Measurements from ENCODE around the gene ASGR1.
"Not testable (repeated sequence)": the region's sequence is repeated elsewhere in the genome, so short reads cannot be mapped to it uniquely, and the experiment has no call there.

ASGR1 gene

GRCh38 chr17:7184091-7184488 is 4.9 kb upstream of the ASGR1 start:
- Histone ChIP-seq H3K4me3 (ENCODE audit: low read length in 2 of 2) (no peak overlapping the region), H3K27me3 (ENCODE audit: control insufficient read depth in 1 of 2, insufficient read depth in 2 of 2, low read length in 2 of 2) (peaks cover 0 to 1% of the 10 kb centered on the region in 2 donors), H3K9me3 (ENCODE audit: control insufficient read depth in 2 of 2, low read length in 2 of 2) (no peaks in the 10 kb centered on the region), H3K9ac (ENCODE audit: low read length in 2 of 2) (no peak overlapping the region), H3K27ac (ENCODE audit: low read length) (no peak overlapping the region), H3K4me1 (ENCODE audit: control insufficient read depth, insufficient read depth, low read length) (peaks cover 3% of the 10 kb centered on the region), H3K36me3 (ENCODE audit: control insufficient read depth in 2 of 2, insufficient read depth in 2 of 2, low read length in 2 of 2) (no peaks in the 10 kb centered on the region)

GRCh38 chr17:7183433-7184090 is 4.4 kb upstream of the ASGR1 start:
- no peak overlapping the region for H3K9ac ChIP-seq (ENCODE audit: low read length in 2 of 2)
- H3K36me3 ChIP-seq (ENCODE audit: control insufficient read depth in 2 of 2, insufficient read depth in 2 of 2, low read length in 2 of 2): no peaks in the 10 kb centered on the region
- no peak overlapping the region for H3K4me3 ChIP-seq (ENCODE audit: low read length in 2 of 2)
- peaks cover 3% of the 10 kb centered on the region for H3K4me1 ChIP-seq (ENCODE audit: control insufficient read depth, insufficient read depth, low read length)
- no peaks in the 10 kb centered on the region for H3K9me3 ChIP-seq (ENCODE audit: control insufficient read depth in 2 of 2, low read length in 2 of 2)
- peaks cover 0 to 2% of the 10 kb centered on the region in 2 donors for H3K27me3 ChIP-seq (ENCODE audit: control insufficient read depth in 1 of 2, insufficient read depth in 2 of 2, low read length in 2 of 2)
- no peak overlapping the region for H3K27ac ChIP-seq (ENCODE audit: low read length)

- not testable (repeated sequence) for H3K27ac ChIP-seq (ENCODE audit: low read length); H3K9me3 ChIP-seq (ENCODE audit: control insufficient read depth in 2 of 2, low read length in 2 of 2); H3K36me3 ChIP-seq (ENCODE audit: control insufficient read depth in 2 of 2, insufficient read depth in 2 of 2, low read length in 2 of 2); H3K4me3 ChIP-seq (ENCODE audit: low read length in 2 of 2); H3K9ac ChIP-seq (ENCODE audit: low read length in 2 of 2)
- H3K4me1 ChIP-seq (ENCODE audit: control insufficient read depth, insufficient read depth, low read length): peaks cover 15% of the 10 kb centered on the region
- H3K27me3 ChIP-seq (ENCODE audit: control insufficient read depth in 1 of 2, insufficient read depth in 2 of 2, low read length in 2 of 2): peaks cover 11 to 14% of the 10 kb centered on the region in 2 donors
Measured at GRCh38 chr17:7182101-7182500, 2.9 kb upstream of the ASGR1 start.

GRCh38 chr17:7178973-7179316 is 225 bp downstream of the ASGR1 start:
- H3K4me3 ChIP-seq (ENCODE audit: low read length in 2 of 2): no peak overlapping the region
- peaks cover 17% of the 10 kb centered on the region for H3K4me1 ChIP-seq (ENCODE audit: control insufficient read depth, insufficient read depth, low read length)
- no peak overlapping the region for H3K27ac ChIP-seq (ENCODE audit: low read length)
- no peaks in the 10 kb centered on the region for H3K9me3 ChIP-seq (ENCODE audit: control insufficient read depth in 2 of 2, low read length in 2 of 2)
- no peaks in the 10 kb centered on the region for H3K36me3 ChIP-seq (ENCODE audit: control insufficient read depth in 2 of 2, insufficient read depth in 2 of 2, low read length in 2 of 2)
- no peak overlapping the region for H3K9ac ChIP-seq (ENCODE audit: low read length in 2 of 2)
- peaks cover 32 to 40% of the 10 kb centered on the region in 2 donors for H3K27me3 ChIP-seq (ENCODE audit: control insufficient read depth in 1 of 2, insufficient read depth in 2 of 2, low read length in 2 of 2)

DNA sequence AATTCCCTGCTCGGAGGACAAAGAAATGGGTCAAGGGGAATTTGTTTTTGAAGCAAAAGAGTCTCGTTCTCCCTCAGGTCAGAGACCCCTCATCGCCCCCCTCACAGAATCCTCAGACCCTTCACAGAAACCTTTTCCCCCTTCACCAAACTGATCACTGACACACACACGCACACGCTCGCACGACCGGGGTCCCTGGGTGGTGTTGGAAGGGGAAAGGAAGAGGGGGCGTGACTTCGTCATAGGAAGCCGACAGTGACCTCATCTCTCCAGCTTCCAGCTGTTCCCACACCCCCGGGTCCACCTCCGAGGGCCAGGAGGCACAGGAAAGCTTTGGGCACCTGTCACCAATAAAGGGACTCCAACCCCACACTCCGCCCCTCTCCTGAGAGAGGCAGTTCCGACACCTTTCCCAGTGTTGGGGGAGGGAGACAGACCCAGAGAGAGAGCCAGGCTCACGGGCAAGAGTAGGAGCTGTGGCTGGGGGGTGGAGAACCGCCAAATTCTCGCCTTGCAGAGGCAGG is 1.2 kb downstream of the ASGR1 start:
- Histone ChIP-seq H3K27ac (ENCODE audit: low read length) (no peak overlapping the region), H3K27me3 (ENCODE audit: control insufficient read depth in 1 of 2, insufficient read depth in 2 of 2, low read length in 2 of 2) (peaks cover 36 to 43% of the 10 kb centered on the region in 2 donors), H3K36me3 (ENCODE audit: control insufficient read depth in 2 of 2, insufficient read depth in 2 of 2, low read length in 2 of 2) (no peaks in the 10 kb centered on the region), H3K9me3 (ENCODE audit: control insufficient read depth in 2 of 2, low read length in 2 of 2) (no peaks in the 10 kb centered on the region), H3K9ac (ENCODE audit: low read length in 2 of 2) (no peak overlapping the region), H3K4me1 (ENCODE audit: control insufficient read depth, insufficient read depth, low read length) (peaks cover 19% of the 10 kb centered on the region), H3K4me3 (ENCODE audit: low read length in 2 of 2) (peak overlapping the region; percentile 41 to 66)

DNA sequence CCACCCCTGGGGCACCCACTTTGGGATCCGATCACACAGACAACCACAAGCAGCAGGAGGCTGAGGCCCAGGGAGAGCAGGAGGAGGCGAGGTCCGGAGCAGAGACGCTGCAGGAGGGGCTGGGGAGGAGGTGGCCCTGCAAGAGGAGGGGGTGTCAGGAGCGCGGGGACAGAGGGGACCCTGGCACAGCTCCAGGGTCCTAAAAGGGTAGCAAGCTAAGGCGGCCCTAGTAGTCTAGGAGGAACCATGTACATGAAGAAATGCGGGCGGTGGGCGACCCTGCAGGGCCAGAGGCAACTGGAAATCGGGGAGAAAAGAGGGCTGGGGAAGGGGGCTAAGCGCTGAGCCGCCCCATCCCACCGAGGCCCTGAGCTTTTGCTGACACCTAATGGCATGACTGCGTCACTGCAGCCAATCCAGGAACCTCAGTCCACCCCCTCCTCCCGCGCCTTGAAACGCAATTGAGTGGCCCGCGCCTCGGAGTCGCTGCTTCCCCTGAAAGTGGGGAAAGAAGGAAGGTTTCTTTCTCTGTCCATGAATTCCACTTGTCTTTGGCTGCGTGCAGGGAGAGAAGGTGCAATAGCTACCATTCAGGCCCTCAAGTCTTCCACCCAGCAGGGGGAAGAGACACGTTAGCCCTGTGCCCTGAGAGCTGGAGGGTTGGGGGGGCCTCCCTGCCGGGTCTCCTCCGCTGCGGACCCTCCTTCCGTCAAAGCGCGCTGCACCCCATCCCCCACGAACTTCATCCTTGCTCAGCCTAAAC is 1.8 kb downstream of the ASGR1 start:
- H3K27ac ChIP-seq (ENCODE audit: low read length): no peak overlapping the region
- peaks cover 19% of the 10 kb centered on the region for H3K4me1 ChIP-seq (ENCODE audit: control insufficient read depth, insufficient read depth, low read length)
- H3K36me3 ChIP-seq (ENCODE audit: control insufficient read depth in 2 of 2, insufficient read depth in 2 of 2, low read length in 2 of 2): no peaks in the 10 kb centered on the region
- no peak overlapping the region for H3K9ac ChIP-seq (ENCODE audit: low read length in 2 of 2)
- peaks cover 36 to 43% of the 10 kb centered on the region in 2 donors for H3K27me3 ChIP-seq (ENCODE audit: control insufficient read depth in 1 of 2, insufficient read depth in 2 of 2, low read length in 2 of 2)
- peak overlapping the region; percentile 41 to 66 for H3K4me3 ChIP-seq (ENCODE audit: low read length in 2 of 2)
- no peaks in the 10 kb centered on the region for H3K9me3 ChIP-seq (ENCODE audit: control insufficient read depth in 2 of 2, low read length in 2 of 2)

GRCh38 chr17:7176841-7177190 is 2.4 kb downstream of the ASGR1 start:
- no peak overlapping the region for H3K9ac ChIP-seq (ENCODE audit: low read length in 2 of 2)
- peaks cover 36 to 43% of the 10 kb centered on the region in 2 donors for H3K27me3 ChIP-seq (ENCODE audit: control insufficient read depth in 1 of 2, insufficient read depth in 2 of 2, low read length in 2 of 2)
- no peaks in the 10 kb centered on the region for H3K36me3 ChIP-seq (ENCODE audit: control insufficient read depth in 2 of 2, insufficient read depth in 2 of 2, low read length in 2 of 2)
- no peaks in the 10 kb centered on the region for H3K9me3 ChIP-seq (ENCODE audit: control insufficient read depth in 2 of 2, low read length in 2 of 2)
- no peak overlapping the region for H3K27ac ChIP-seq (ENCODE audit: low read length)
- H3K4me3 ChIP-seq (ENCODE audit: low read length in 2 of 2): peak overlapping the region; percentile 41 to 66
- peaks cover 19% of the 10 kb centered on the region for H3K4me1 ChIP-seq (ENCODE audit: control insufficient read depth, insufficient read depth, low read length)

DNA sequence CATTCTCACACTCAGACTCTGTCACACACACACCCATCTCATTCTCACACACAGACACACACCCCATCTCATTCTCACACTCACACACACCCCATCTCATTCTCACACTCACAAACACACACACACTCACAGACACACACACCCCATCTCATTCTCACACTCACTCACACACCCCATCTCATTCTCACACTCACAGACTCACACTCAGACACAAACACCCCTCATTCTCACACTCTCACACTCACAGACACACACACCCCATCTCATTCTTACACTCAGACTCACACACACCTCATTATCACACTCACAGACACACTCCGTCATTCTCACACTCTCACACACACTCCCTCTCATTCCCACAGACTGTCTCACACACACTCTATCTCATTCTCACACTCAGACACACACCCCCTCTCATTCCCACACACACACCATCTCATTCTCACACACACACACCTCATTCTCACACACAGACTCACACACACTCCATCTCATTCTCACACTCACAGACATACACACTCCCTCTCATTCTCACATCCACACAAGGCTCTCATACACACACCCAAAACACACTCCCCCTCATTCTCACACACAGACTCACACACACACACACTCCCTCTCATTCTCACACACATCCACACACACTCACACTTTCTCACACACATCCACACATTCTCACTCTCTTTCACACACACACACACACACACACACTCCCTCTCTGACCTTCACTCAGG is 2.9 kb downstream of the ASGR1 start:
- H3K36me3 ChIP-seq (ENCODE audit: control insufficient read depth in 2 of 2, insufficient read depth in 2 of 2, low read length in 2 of 2): no peaks in the 10 kb centered on the region
- H3K4me3 ChIP-seq (ENCODE audit: low read length in 2 of 2): no peak overlapping the region
- H3K9me3 ChIP-seq (ENCODE audit: control insufficient read depth in 2 of 2, low read length in 2 of 2): no peaks in the 10 kb centered on the region
- no peak overlapping the region for H3K9ac ChIP-seq (ENCODE audit: low read length in 2 of 2)
- no peak overlapping the region for H3K27ac ChIP-seq (ENCODE audit: low read length)
- H3K27me3 ChIP-seq (ENCODE audit: control insufficient read depth in 1 of 2, insufficient read depth in 2 of 2, low read length in 2 of 2): peaks cover 36 to 43% of the 10 kb centered on the region in 2 donors
- peaks cover 19% of the 10 kb centered on the region for H3K4me1 ChIP-seq (ENCODE audit: control insufficient read depth, insufficient read depth, low read length)

- H3K9ac ChIP-seq (ENCODE audit: low read length in 2 of 2): no peak overlapping the region
- H3K27me3 ChIP-seq (ENCODE audit: control insufficient read depth in 1 of 2, insufficient read depth in 2 of 2, low read length in 2 of 2): peaks cover 36 to 43% of the 10 kb centered on the region in 2 donors
- H3K4me1 ChIP-seq (ENCODE audit: control insufficient read depth, insufficient read depth, low read length): peaks cover 19% of the 10 kb centered on the region
Measured at GRCh38 chr17:7175330-7175733, 3.8 kb downstream of the ASGR1 start.

GRCh38 chr17:7174603-7175326 is 4.4 kb downstream of the ASGR1 start:
- H3K9me3 ChIP-seq (ENCODE audit: control insufficient read depth in 2 of 2, low read length in 2 of 2): no peaks in the 10 kb centered on the region
- peaks cover 19% of the 10 kb centered on the region for H3K4me1 ChIP-seq (ENCODE audit: control insufficient read depth, insufficient read depth, low read length)
- peaks cover 36 to 43% of the 10 kb centered on the region in 2 donors for H3K27me3 ChIP-seq (ENCODE audit: control insufficient read depth in 1 of 2, insufficient read depth in 2 of 2, low read length in 2 of 2)
- no peaks in the 10 kb centered on the region for H3K36me3 ChIP-seq (ENCODE audit: control insufficient read depth in 2 of 2, insufficient read depth in 2 of 2, low read length in 2 of 2)
- no peak overlapping the region for H3K27ac ChIP-seq (ENCODE audit: low read length)
- H3K4me3 ChIP-seq (ENCODE audit: low read length in 2 of 2): no peak overlapping the region
- no peak overlapping the region for H3K9ac ChIP-seq (ENCODE audit: low read length in 2 of 2)

More at GRCh38 chr17:7175330-7175733, 3.8 kb downstream of the ASGR1 start:
- no peaks in the 10 kb centered on the region for H3K9me3 ChIP-seq (ENCODE audit: control insufficient read depth in 2 of 2, low read length in 2 of 2)
- no peak overlapping the region for H3K27ac ChIP-seq (ENCODE audit: low read length)
- no peaks in the 10 kb centered on the region for H3K36me3 ChIP-seq (ENCODE audit: control insufficient read depth in 2 of 2, insufficient read depth in 2 of 2, low read length in 2 of 2)
- H3K4me3 ChIP-seq (ENCODE audit: low read length in 2 of 2): no peak overlapping the region

Data from stomach smooth muscle (tissue), 2 donors.